K562 (cell line): ENCODE data around the gene GPR153. TPM values are rescaled to one million over a fixed set of nuclear protein-coding genes. Genes with fewer than 3 reads are reported as not detected.

Experiments used
- ATAC-seq: fragments of 200-7000 bp; cut with Tn5 transposase; 3 replicates; pipeline ENCODE4 v1.9.1; 2020; ENCODE audit warnings: moderate library complexity
- BruUV-seq: library from RNA; stranded (reverse); fragments of 400-500 nt; replicated peaks from 2 replicates; lab custom pipeline; 2021; lab: Mats Ljungman, UMichigan
- CTCF ChIA-PET: fragments of 300-600 bp; formaldehyde crosslinking; extraction: SDS; loops from one replicate; lab custom pipeline; 2021; ENCODE audit warnings: low intra/inter-chr PET ratio; lab: Yijun Ruan, JAX
- POLR2A ChIA-PET: fragments of 300-600, 350-650 bp; sonication (Branson Sonifier 250); formaldehyde crosslinking; extraction: SDS; loops from one replicate; lab custom pipeline; 2021; ENCODE audit warnings: antibody characterized with exemption, inconsistent platforms; lab: Yijun Ruan, JAX
- DNase-seq, 4 experiments: peaks; one replicate each; pipeline versions ENCODE4 v3.0.0 to v3.0.0-alpha.2; 2011 to 2018; ENCODE audit warnings: low spot score in 3 of 4, mixed read lengths in 3 of 4; ENCODE audit errors: extremely low read depth in 1 of 4
- FAIRE-seq: peaks from 2 replicates; lab custom pipeline; 2011; peaks lifted over from hg19 to GRCh38; lab: Jason Lieb, UNC
- H2AFZ ChIP-seq: 2 replicates; pipeline ENCODE4 v1.6.0; 2011; ENCODE audit warnings: low read depth, low read length, control low read depth, inconsistent platforms
- H3K27ac ChIP-seq: fragments of 200-600 bp; 3 replicates; pipeline ENCODE4 v1.8.0; 2011; ENCODE audit warnings: low read depth, mild to moderate bottlenecking, control low read depth, inconsistent platforms, low read length, moderate library complexity, mixed read lengths; ENCODE audit errors: extremely low read depth
- H3K27me3 ChIP-seq, 2 experiments: fragments of 300-600 bp in 1 of 2; 2 replicates in 1 of 2; 3 replicates in 1 of 2; pipeline versions ENCODE4 v1.6.0 to v1.8.0; 2011; ENCODE audit warnings: inconsistent platforms in 2 of 2, low read length in 2 of 2, mild to moderate bottlenecking in 1 of 2, mixed read lengths in 1 of 2, moderate library complexity in 1 of 2; ENCODE audit not compliant: control insufficient read depth in 2 of 2, insufficient read depth in 2 of 2
- H3K36me3 ChIP-seq: fragments of 300-600 bp; 3 replicates; pipeline ENCODE4 v1.8.0; 2011; ENCODE audit warnings: mild to moderate bottlenecking, low read length, inconsistent platforms; ENCODE audit not compliant: control insufficient read depth, insufficient read depth
- H3K4me1 ChIP-seq, 2 experiments: fragments of 200-600 bp in 1 of 2; replicated peaks in 1 of 2; 2 replicates in 1 of 2; 3 replicates in 1 of 2; pipeline versions ENCODE4 v1.5.1 to v1.8.0; 2011; ENCODE audit warnings: inconsistent platforms in 2 of 2, low read length in 2 of 2, mild to moderate bottlenecking in 1 of 2, mixed read lengths in 1 of 2, moderate library complexity in 1 of 2; ENCODE audit not compliant: control insufficient read depth in 2 of 2, insufficient read depth in 2 of 2
- H3K4me2 ChIP-seq: 2 replicates; pipeline ENCODE4 v1.6.1; 2011; ENCODE audit warnings: low read length, control low read depth, inconsistent platforms, mixed read lengths; ENCODE audit not compliant: insufficient read depth
- H3K4me3 ChIP-seq: fragments of 200-600 bp; sonication (generic), shearing (Covaris generic); 2 replicates; pipeline ENCODE4 v1.5.1; 2016; ENCODE audit warnings: control low read depth, inconsistent platforms
- H3K79me2 ChIP-seq: fragments of 200-600 bp; 3 replicates; pipeline ENCODE4 v1.8.0; 2011; ENCODE audit warnings: low read length, inconsistent platforms; ENCODE audit not compliant: control insufficient read depth, insufficient read depth
- H3K9ac ChIP-seq, 2 experiments: 2 replicates each; pipeline versions ENCODE4 v1.6.0 to v1.6.1; 2011; ENCODE audit warnings: low read depth in 2 of 2, low read length in 2 of 2, control low read depth in 1 of 2, inconsistent platforms in 1 of 2, mild to moderate bottlenecking in 1 of 2, mixed read lengths in 1 of 2; ENCODE audit not compliant: insufficient read depth in 1 of 2
- H3K9me1 ChIP-seq: one replicate; pipeline ENCODE4 v1.6.0; 2011; ENCODE audit warnings: inconsistent platforms, mild to moderate bottlenecking, low read length, moderate library complexity; ENCODE audit not compliant: control insufficient read depth, insufficient read depth
- H3K9me3 ChIP-seq: replicated peaks from 2 replicates; pipeline ENCODE4 v1.5.1; 2011; ENCODE audit warnings: low read depth, low read length, inconsistent platforms; ENCODE audit not compliant: control insufficient read depth, insufficient read depth
- H4K20me1 ChIP-seq: replicated peaks from 2 replicates; pipeline ENCODE4 v1.6.1; 2011; ENCODE audit warnings: low read length, inconsistent platforms, mixed read lengths; ENCODE audit not compliant: control insufficient read depth, insufficient read depth
- DACH1 ChIP-seq: fragments of 450-650 bp; IDR thresholded peaks from 2 replicates; pipeline ENCODE4 v1.6.1; 2018; ENCODE audit not compliant: partially characterized antibody
- DIDO1 ChIP-seq: fragments of 450-650 bp; IDR thresholded peaks from 2 replicates; pipeline ENCODE4 v1.6.1; 2016; ENCODE audit warnings: low read depth, missing biosample characterization, missing genetic modification characterization
- FUS ChIP-seq: fragments of 200-400 bp; formaldehyde crosslinking; optimal IDR thresholded peaks from 2 replicates; pipeline ENCODE3; 2017; ENCODE audit warnings: low read depth, low read length
- HCFC1 ChIP-seq: IDR thresholded peaks from 2 replicates; pipeline ENCODE4 v1.6.1; 2012; ENCODE audit warnings: low read depth, low read length, improper control_type of control experiment
- HMGXB4 ChIP-seq: sonication (generic); formaldehyde crosslinking; IDR thresholded peaks from 2 replicates; pipeline ENCODE4 v1.8.1; 2023; ENCODE audit warnings: mild to moderate bottlenecking, missing genetic modification reagents
- MLX ChIP-seq, 2 experiments: fragments of 450-650 bp in 1 of 2; sonication (generic) in 1 of 2; formaldehyde crosslinking; conservative IDR thresholded peaks; 2 replicates each; pipeline versions ENCODE4 v1.4.0 to v1.8.1; 2020 to 2022; ENCODE audit warnings: mild to moderate bottlenecking in 1 of 2, missing genetic modification reagents in 1 of 2
- NR2C1 ChIP-seq, 2 experiments: fragments of 450-650 bp; IDR thresholded peaks; 2 replicates each; pipeline ENCODE4 v1.6.1; 2017; ENCODE audit warnings: mild to moderate bottlenecking in 2 of 2, antibody characterized with exemption in 1 of 2, inconsistent platforms in 1 of 2, missing compliant biosample characterization in 1 of 2, missing genetic modification characterization in 1 of 2
- NRF1 ChIP-seq, 2 experiments: fragments of 450-650 bp; IDR thresholded peaks in 1 of 2; conservative IDR thresholded peaks in 1 of 2; 2 replicates each; pipeline ENCODE4 v1.6.1; 2014; ENCODE audit warnings: mild to moderate bottlenecking in 2 of 2
- PCBP2 ChIP-seq: fragments of 200-400 bp; formaldehyde crosslinking; IDR thresholded peaks from 2 replicates; pipeline ENCODE4 v1.6.1; 2018; ENCODE audit warnings: low read length, low read depth, mild to moderate bottlenecking, moderate library complexity; ENCODE audit not compliant: poor library complexity, severe bottlenecking
- RBM34 ChIP-seq: fragments of 200-400 bp; formaldehyde crosslinking; IDR thresholded peaks from 2 replicates; pipeline ENCODE4 v1.6.1; 2018; ENCODE audit warnings: low read length, borderline replicate concordance; ENCODE audit not compliant: insufficient read depth
- THAP12 ChIP-seq: fragments of 250-450 bp; sonication (Bioruptor Pico); IDR thresholded peaks from 2 replicates; pipeline ENCODE4 v1.9.0; 2021; ENCODE audit warnings: mild to moderate bottlenecking, inconsistent platforms
- ZNF146 ChIP-seq: IDR thresholded peaks from one replicate; pipeline ENCODE4 v1.6.1; 2018; ENCODE audit warnings: missing compliant biosample characterization; ENCODE audit not compliant: unreplicated experiment
- ZNF655 ChIP-seq: fragments of 250-450 bp; sonication (Bioruptor Pico); IDR thresholded peaks from 2 replicates; pipeline ENCODE4 v1.5.0; 2021
- WGBS: fragments of 100-300 bp; shearing (Covaris generic); methylation state at CpG from one replicate; pipeline ENCODE4 v1.1.6; 2016; ENCODE audit warnings: low coverage, mixed read lengths; ENCODE audit not compliant: insufficient coverage; ENCODE audit errors: missing lambda C conversion rate; 5-methylcytosine and 5-hydroxymethylcytosine counted together
- in situ Hi-C: fragments of 300-500 bp; cut with MboI; formaldehyde crosslinking; loops from 4 replicates; pipeline ENCODE4 v1.15.0; 2018; ENCODE audit warnings: inconsistent platforms, mixed read lengths
- intact Hi-C: fragments of 100-400 bp; cut with micrococcal nuclease; formaldehyde crosslinking; loops from 2 replicates; pipeline ENCODE4 v1.14.2; 2022
- polyA plus RNA-seq, 8 experiments: library from polyadenylated mRNA; depleted of rRNA in 4 of 8; stranded (reverse) in 5 of 8; unstranded in 3 of 8; fragments of >200 nt; fragmentation: Nextera tagmentation in 2 of 8; fragmentation: Illumina TruSeq in 1 of 8; extraction: Ambion mirVana in 2 of 8; extraction: Trizol in 1 of 8; gene quantifications; 2 replicates each; pipeline versions ENCODE4 v1.2.1 to v1.2.3, GENCODE V29; 2011 to 2014; ENCODE audit warnings: inconsistent platforms in 1 of 8, missing spikeins in 1 of 8
- total RNA-seq, 7 experiments: library from RNA; depleted of rRNA in 6 of 7; stranded (reverse); fragments of >200 nt in 6 of 7; fragmentation: Illumina TruSeq in 2 of 7; extraction: Trizol in 2 of 7; gene quantifications; 2 replicates each; pipeline versions ENCODE4 v1.2.1 to v1.2.3, GENCODE V29; 2011 to 2021; ENCODE audit warnings: low replicate concordance in 1 of 7

Gene GPR153
- total and polyA plus RNA-seq, 9 of the 15 experiments (the other 6 are each of a cell fraction or from before 2014, with no cell fraction given): 0.01 to 1.5 (median 0.51) TPM

- Histone ChIP-seq H3K4me2 (peak overlapping the region; percentile 6; the same call in 1 of the 2 replicates), H3K9me3 (no peaks in the 10 kb centered on the region), H3K27ac (no peak overlapping the region), H3K4me1 (peaks cover 5 to 72% of the 10 kb centered on the region in 2 experiments; a peak in 4 of 5 replicates), H2AFZ (no peak overlapping the region; the same call in 1 of the 2 replicates), H3K9ac (peak overlapping the region in 1 of 2 experiments; percentile 78; a peak in 2 of 4 replicates), H3K4me3 (no peak overlapping the region), H3K36me3 (no peaks in the 10 kb centered on the region), H3K9me1 (no peaks in the 10 kb centered on the region), H4K20me1 (peaks cover 11% of the 10 kb centered on the region; the same call in 1 of the 2 replicates), H3K79me2 (no peaks in the 10 kb centered on the region), H3K27me3 (no peaks in the 10 kb centered on the region)
- intact Hi-C loops: no loop called here
- FAIRE-seq (peak; percentile 49), DNase-seq (peak; percentile 53 to 67 (median 63)), ATAC-seq (peak; percentile 40)
- 56% methylated on average over 31 of the region's 35 CpGs for WGBS
- BruUV-seq: no TSS peak
- in situ Hi-C loops: no loop called here
- CTCF ChIA-PET: no interaction called here
- POLR2A ChIA-PET: interaction anchor here (0.7 kb wide), 1 partner anchor 116 kb away, joined by 3 read pairs; no protein-coding TSS in a partner anchor
- TF ChIP-seq PCBP2 (no peak), HCFC1 (no peak), RBM34 (no peak), DACH1 (no peak), THAP12 (CRISPR knock-in tag) (no peak), NRF1 (conservative IDR thresholded peaks at IDR 0.05 in 1 of 2, IDR thresholded peaks at IDR 0.05 in 1 of 2) (peak in 1 of 2 experiments; percentile 17; a peak in 1 of 4 replicates), NR2C1 (IDR thresholded peaks at IDR 0.05) (no peak), NR2C1 (tag; IDR thresholded peaks at IDR 0.05) (peak; percentile 53; the same call in 1 of the 2 replicates), ZNF655 (no peak), FUS (no peak), MLX (CRISPR knock-in tag; conservative IDR thresholded peaks at IDR 0.05) (no peak), ZNF146 (CRISPR knock-in tag) (no peak), HMGXB4 (CRISPR knock-in tag) (no peak), DIDO1 (tag) (no peak)
These were observed 15.2 kb upstream of the GPR153 start for GRCh38 chr1:6275826-6276782.
